H4 (cell line): ENCODE data around the gene MEDAG. TPM values are rescaled to one million over a fixed set of nuclear protein-coding genes. Genes with fewer than 3 reads are reported as not detected.

Experiments used
- DNase-seq: peaks from one replicate; pipeline ENCODE4 v3.0.0-alpha.2; 2015; ENCODE audit warnings: low spot score
- total RNA-seq: library from RNA; depleted of rRNA; stranded (reverse); fragments of >200 nt; shearing (Covaris generic); gene quantifications from 2 replicates; pipeline ENCODE4 v1.2.3, GENCODE V29; 2014; rRNA removed

MEDAG gene
- total RNA-seq: not detected in 2 replicates

- no peak for DNase-seq
Measured at GRCh38 chr13:30905932-30906383, at the start of gene MEDAG. Gene MEDAG, plus strand, starts transcription at chr13:30906271. Its CDS starts 245 bp downstream, at chr13:30906516.

GRCh38 chr13:30857018-30857417 is 49.1 kb upstream of the MEDAG start:
- no peak for DNase-seq

GRCh38 chr13:30857636-30858035 is 48.4 kb upstream of the MEDAG start:
- DNase-seq: no peak

GRCh38 chr13:30859326-30859725 is 46.7 kb upstream of the MEDAG start:
- no peak for DNase-seq

GRCh38 chr13:30861163-30861562 is 44.9 kb upstream of the MEDAG start:
- DNase-seq: no peak

- DNase-seq: no peak
Measured at GRCh38 chr13:30861836-30862467, 44.1 kb upstream of the MEDAG start.

- DNase-seq: no peak
Measured at GRCh38 chr13:30862707-30863106, 43.4 kb upstream of the MEDAG start.

- no peak for DNase-seq
Measured at GRCh38 chr13:30863231-30863630, 42.8 kb upstream of the MEDAG start.

GRCh38 chr13:30863796-30864195 is 42.3 kb upstream of the MEDAG start:
- no peak for DNase-seq

- peak; percentile 70 for DNase-seq
Measured at GRCh38 chr13:30864433-30865122, 41.5 kb upstream of the MEDAG start.

- peak; percentile 82 for DNase-seq
Measured at GRCh38 chr13:30865123-30866049, 40.7 kb upstream of the MEDAG start.

GRCh38 chr13:30866677-30867076 is 39.4 kb upstream of the MEDAG start:
- no peak for DNase-seq

GRCh38 chr13:30867089-30867669 is 38.9 kb upstream of the MEDAG start:
- no peak for DNase-seq

- no peak for DNase-seq
Measured at GRCh38 chr13:30868799-30869470, 37.1 kb upstream of the MEDAG start.

GRCh38 chr13:30869491-30869890 is 36.6 kb upstream of the MEDAG start:
- no peak for DNase-seq

GRCh38 chr13:30870049-30870884 is 35.8 kb upstream of the MEDAG start:
- peak; percentile 97 for DNase-seq

GRCh38 chr13:30870916-30871587 is 35.0 kb upstream of the MEDAG start:
- DNase-seq: no peak

GRCh38 chr13:30871588-30872275 is 34.3 kb upstream of the MEDAG start:
- no peak for DNase-seq

GRCh38 chr13:30872276-30872594 is 33.8 kb upstream of the MEDAG start:
- no peak for DNase-seq
